Keratinocyte (primary cell): ENCODE measurements around the gene MAGI1. TPM values are rescaled to one million over a fixed set of nuclear protein-coding genes. Genes with fewer than 3 reads are reported as not detected.
A peak's percentile ranks its signal among the peaks of the same experiment; 100 is the strongest.

Experiments
- DNase-seq: peaks from one replicate; pipeline ENCODE4 v3.0.0-alpha.2; 2011; ENCODE audit warnings: low read depth, missing footprints, low spot score
- FAIRE-seq: peaks from 2 replicates; lab custom pipeline; 2011; peaks lifted over from hg19 to GRCh38; lab: Jason Lieb, UNC
- H2AFZ ChIP-seq: 2 replicates; pipeline ENCODE4 v1.6.0; 2012; ENCODE audit warnings: low read length, control low read depth, inconsistent platforms; ENCODE audit not compliant: control insufficient read depth
- H3K27ac ChIP-seq: 2 replicates; pipeline ENCODE4 v1.5.1; 2011; ENCODE audit warnings: low read length; ENCODE audit not compliant: control insufficient read depth, insufficient read depth
- H3K27me3 ChIP-seq: 3 replicates; pipeline ENCODE4 v1.6.0; 2011; ENCODE audit warnings: low read length; ENCODE audit not compliant: control insufficient read depth, insufficient read depth; ENCODE audit errors: extremely low read depth
- H3K36me3 ChIP-seq, 2 experiments: 2 replicates in 1 of 2; 3 replicates in 1 of 2; pipeline ENCODE4 v1.5.1; 2011; ENCODE audit warnings: low read length in 2 of 2, mild to moderate bottlenecking in 1 of 2; ENCODE audit not compliant: control insufficient read depth in 2 of 2, insufficient read depth in 2 of 2; ENCODE audit errors: extremely low read depth in 1 of 2
- H3K4me1 ChIP-seq: 3 replicates; pipeline ENCODE4 v1.5.1; 2011; ENCODE audit warnings: low read length; ENCODE audit not compliant: control insufficient read depth, insufficient read depth; ENCODE audit errors: extremely low read depth
- H3K4me2 ChIP-seq: 3 replicates; pipeline ENCODE4 v1.6.0; 2011; ENCODE audit warnings: low read depth, low read length; ENCODE audit not compliant: control insufficient read depth, insufficient read depth; ENCODE audit errors: extremely low read depth
- H3K4me3 ChIP-seq, 3 experiments: fragments of 200-600 bp in 1 of 3; sonication (generic) in 1 of 3; 2 replicates in 2 of 3; 3 replicates in 1 of 3; pipeline ENCODE4 v1.5.1; 2011 to 2016; ENCODE audit warnings: low read length in 3 of 3, mild to moderate bottlenecking in 3 of 3, control low read depth in 2 of 3, inconsistent platforms in 1 of 3, low read depth in 1 of 3, mixed read lengths in 1 of 3, mixed run types in 1 of 3, moderate library complexity in 1 of 3; ENCODE audit not compliant: control insufficient read depth in 2 of 3, insufficient read depth in 2 of 3; ENCODE audit errors: extremely low read depth in 1 of 3
- H3K79me2 ChIP-seq: 2 replicates; pipeline ENCODE4 v1.6.0; 2012; ENCODE audit warnings: low read length; ENCODE audit not compliant: control insufficient read depth, insufficient read depth
- H3K9ac ChIP-seq: 3 replicates; pipeline ENCODE4 v1.6.0; 2011; ENCODE audit warnings: low read length; ENCODE audit not compliant: control insufficient read depth, insufficient read depth; ENCODE audit errors: extremely low read depth
- H3K9me1 ChIP-seq: 3 replicates; pipeline ENCODE4 v1.6.0; 2011; ENCODE audit warnings: low read length; ENCODE audit not compliant: control insufficient read depth, insufficient read depth; ENCODE audit errors: extremely low read depth
- H3K9me3 ChIP-seq: 2 replicates; pipeline ENCODE4 v1.5.1; 2012; ENCODE audit warnings: low read depth, low read length; ENCODE audit not compliant: control insufficient read depth
- H4K20me1 ChIP-seq: 3 replicates; pipeline ENCODE4 v1.6.0; 2011; ENCODE audit warnings: low read length; ENCODE audit not compliant: control insufficient read depth, insufficient read depth; ENCODE audit errors: extremely low read depth
- EZH2 ChIP-seq: IDR thresholded peaks from one replicate; pipeline ENCODE4 v1.6.1; 2012; ENCODE audit warnings: inconsistent platforms, mild to moderate bottlenecking, low read length, moderate library complexity
- dilution Hi-C: fragments of 300-500 bp; cut with MboI; formaldehyde crosslinking; loops from one replicate; pipeline ENCODE4 v1.7.0; 2020; ENCODE audit warnings: low sequenced_read_pairs; ENCODE audit not compliant: extremely low pct_ligation_motif_present
- polyA plus RNA-seq, 5 experiments: library from polyadenylated mRNA; depleted of rRNA in 3 of 5; stranded (reverse) in 3 of 5; stranded (forward) in 1 of 5; unstranded in 1 of 5; fragments of >200 nt; gene quantifications; 1 replicate in 1 of 5; 2 replicates in 3 of 5; 3 replicates in 1 of 5; pipeline versions ENCODE4 v1.2.1 to v1.2.3, GENCODE V29; 2011 to 2012; ENCODE audit warnings: missing spikeins in 2 of 5, low read depth in 1 of 5, low replicate concordance in 1 of 5
- TF ChIP-seq, protein P1 (sequence below), 3 experiments: IDR thresholded peaks in 1 of 3; conservative IDR thresholded peaks in 1 of 3; optimal IDR thresholded peaks in 1 of 3; 2 replicates in 2 of 3; 3 replicates in 1 of 3; pipeline versions ENCODE3 to v1.5.1; 2011; ENCODE audit warnings: low read length in 3 of 3, mild to moderate bottlenecking in 3 of 3, moderate library complexity in 2 of 3, control low read depth in 1 of 3, inconsistent platforms in 1 of 3; ENCODE audit not compliant: insufficient read depth in 2 of 3; ENCODE audit errors: extremely low read depth in 1 of 3

MAGI1 gene
- polyA plus RNA-seq, 1 donor (not counting 4 experiments of a cell fraction or from before 2014, with no cell fraction given) = 10.9 TPM

DNA sequence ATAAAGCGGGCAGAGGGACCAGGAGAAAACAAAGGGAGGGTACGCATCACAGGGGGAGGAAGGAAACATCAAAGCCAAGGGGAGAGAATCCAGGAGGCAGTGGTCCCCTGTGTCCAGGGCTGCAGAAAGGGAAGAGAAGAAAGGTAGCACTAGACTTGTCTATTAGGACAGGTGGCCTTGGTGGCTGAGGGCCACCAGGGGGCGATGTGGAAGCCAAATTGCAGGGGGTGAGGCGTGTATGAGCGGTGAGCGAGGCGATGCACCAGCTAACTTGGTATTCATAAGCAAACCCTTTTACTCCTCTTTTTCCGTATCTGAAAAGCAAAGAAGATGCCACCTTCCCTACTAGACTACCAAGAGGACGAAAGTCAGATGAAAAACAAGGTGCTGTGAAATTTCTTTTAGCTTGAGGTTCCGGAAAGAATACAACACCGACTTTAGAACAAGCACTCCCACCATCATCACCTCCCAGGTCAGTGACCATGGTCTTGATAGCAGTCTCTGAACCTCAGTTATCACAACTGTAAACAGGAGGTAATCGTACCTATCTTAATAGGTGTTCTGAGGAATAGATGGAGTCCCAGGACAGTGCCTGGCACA is 696.5 kb downstream of the MAGI1 start:
- Histone ChIP-seq H3K27ac (no peak overlapping the region), H3K9me1 (no peaks in the 10 kb centered on the region), H3K4me1 (no peaks in the 10 kb centered on the region), H3K36me3 (no peaks in the 10 kb centered on the region), H3K9me3 (no peaks in the 10 kb centered on the region), H2AFZ (no peak overlapping the region), H3K9ac (no peak overlapping the region), H4K20me1 (no peaks in the 10 kb centered on the region), H3K4me2 (no peak overlapping the region), H3K79me2 (no peaks in the 10 kb centered on the region), H3K4me3 (no peak overlapping the region), H3K27me3 (no peaks in the 10 kb centered on the region)
- peak; percentile 57 for FAIRE-seq
- TF ChIP-seq EZH2 = no peak
- TF ChIP-seq, protein P1, sequence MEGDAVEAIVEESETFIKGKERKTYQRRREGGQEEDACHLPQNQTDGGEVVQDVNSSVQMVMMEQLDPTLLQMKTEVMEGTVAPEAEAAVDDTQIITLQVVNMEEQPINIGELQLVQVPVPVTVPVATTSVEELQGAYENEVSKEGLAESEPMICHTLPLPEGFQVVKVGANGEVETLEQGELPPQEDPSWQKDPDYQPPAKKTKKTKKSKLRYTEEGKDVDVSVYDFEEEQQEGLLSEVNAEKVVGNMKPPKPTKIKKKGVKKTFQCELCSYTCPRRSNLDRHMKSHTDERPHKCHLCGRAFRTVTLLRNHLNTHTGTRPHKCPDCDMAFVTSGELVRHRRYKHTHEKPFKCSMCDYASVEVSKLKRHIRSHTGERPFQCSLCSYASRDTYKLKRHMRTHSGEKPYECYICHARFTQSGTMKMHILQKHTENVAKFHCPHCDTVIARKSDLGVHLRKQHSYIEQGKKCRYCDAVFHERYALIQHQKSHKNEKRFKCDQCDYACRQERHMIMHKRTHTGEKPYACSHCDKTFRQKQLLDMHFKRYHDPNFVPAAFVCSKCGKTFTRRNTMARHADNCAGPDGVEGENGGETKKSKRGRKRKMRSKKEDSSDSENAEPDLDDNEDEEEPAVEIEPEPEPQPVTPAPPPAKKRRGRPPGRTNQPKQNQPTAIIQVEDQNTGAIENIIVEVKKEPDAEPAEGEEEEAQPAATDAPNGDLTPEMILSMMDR (optimal IDR thresholded peaks at IDR 0.05 in 1 of 3, IDR thresholded peaks at IDR 0.05 in 1 of 3, conservative IDR thresholded peaks at IDR 0.05 in 1 of 3; ENCODE audit: extremely low read depth in 1 of 3, insufficient read depth in 2 of 3, low read length in 3 of 3) = peak; percentile 85 to 90 (median 90)
- dilution Hi-C loops = no loop called here
- DNase-seq = no peak

DNA sequence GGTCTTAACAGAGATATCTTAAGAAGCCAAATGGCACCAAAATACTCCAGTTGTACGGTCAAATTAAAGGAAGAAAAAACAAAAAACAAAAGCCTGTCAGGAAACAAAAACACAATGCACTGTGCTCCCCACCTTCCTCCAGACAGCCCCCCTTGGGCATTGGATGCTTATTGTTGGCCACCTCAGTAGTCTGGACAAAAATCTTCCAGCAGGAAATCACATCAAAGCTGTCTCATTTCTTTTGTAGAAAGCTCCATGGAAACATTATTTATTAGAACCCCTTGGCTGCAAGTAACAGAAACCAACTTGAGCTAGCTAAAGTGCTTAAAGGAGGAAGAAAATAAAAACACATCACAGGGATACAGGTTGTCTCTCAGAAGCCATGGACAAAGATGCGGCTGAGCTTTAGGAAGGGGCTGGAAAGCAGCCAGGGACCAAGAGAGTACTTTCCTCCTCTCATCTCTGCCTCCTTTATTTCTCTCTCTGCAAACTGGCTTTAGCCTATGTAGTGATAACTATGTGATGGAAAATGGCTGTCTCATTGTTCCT is 699.5 kb downstream of the MAGI1 start:
- no peak for FAIRE-seq
- Histone ChIP-seq H3K27me3 (no peaks in the 10 kb centered on the region), H4K20me1 (no peaks in the 10 kb centered on the region), H3K79me2 (no peaks in the 10 kb centered on the region), H3K4me1 (no peaks in the 10 kb centered on the region), H3K4me2 (no peak overlapping the region), H3K9ac (no peak overlapping the region), H3K9me1 (no peaks in the 10 kb centered on the region), H3K27ac (no peak overlapping the region), H3K36me3 (no peaks in the 10 kb centered on the region), H3K9me3 (no peaks in the 10 kb centered on the region), H2AFZ (no peak overlapping the region), H3K4me3 (no peak overlapping the region)
- dilution Hi-C loops = no loop called here
- DNase-seq = no peak
- TF ChIP-seq EZH2 = no peak
- TF ChIP-seq, protein P1 (optimal IDR thresholded peaks at IDR 0.05 in 1 of 3, IDR thresholded peaks at IDR 0.05 in 1 of 3, conservative IDR thresholded peaks at IDR 0.05 in 1 of 3; ENCODE audit: extremely low read depth in 1 of 3, insufficient read depth in 2 of 3, low read length in 3 of 3) = no peak
